Neural crest cell (in vitro differentiated cells): Measurements from ENCODE around the gene OR5K1. TPM values are rescaled to one million over a fixed set of nuclear protein-coding genes. Genes with fewer than 3 reads are reported as not detected.

ENCODE experiments used
- DNase-seq: peaks from one replicate; pipeline ENCODE4 v3.0.0; 2021; ENCODE audit warnings: low read depth, mixed read lengths, low spot score
- H3K27ac Mint-ChIP-seq: one replicate; pipeline ENCODE4 v1.8.0; 2021; ENCODE audit warnings: mild to moderate bottlenecking, mixed read lengths; ENCODE audit not compliant: unreplicated experiment
- H3K27me3 Mint-ChIP-seq: 2 replicates; pipeline ENCODE4 v1.8.0; 2021; ENCODE audit warnings: low read depth, mild to moderate bottlenecking, mixed read lengths
- H3K36me3 Mint-ChIP-seq: 2 replicates; pipeline ENCODE4 v1.8.0; 2021; ENCODE audit warnings: low read depth, mild to moderate bottlenecking, mixed read lengths
- H3K4me1 Mint-ChIP-seq: 2 replicates; pipeline ENCODE4 v1.8.0; 2021; ENCODE audit warnings: mixed read lengths
- H3K4me3 Mint-ChIP-seq: one replicate; pipeline ENCODE4 v1.8.0; 2021; ENCODE audit warnings: mild to moderate bottlenecking, mixed read lengths
- H3K9me3 Mint-ChIP-seq: 2 replicates; pipeline ENCODE4 v1.8.0; 2021; ENCODE audit warnings: mixed read lengths
- total RNA-seq: library from RNA; stranded (reverse); gene quantifications from 2 replicates; pipeline ENCODE4 v1.2.1, GENCODE V29; 2021
- TF ChIP-seq, protein P1 (sequence below): fragments of 200-600 bp; sonication (generic); conservative IDR thresholded peaks from 2 replicates; pipeline ENCODE4 v1.5.0; 2021; ENCODE audit warnings: antibody characterized with exemption, mild to moderate bottlenecking

Gene OR5K1
- total RNA-seq, 1 donor from 2014 or later: not detected

DNA sequence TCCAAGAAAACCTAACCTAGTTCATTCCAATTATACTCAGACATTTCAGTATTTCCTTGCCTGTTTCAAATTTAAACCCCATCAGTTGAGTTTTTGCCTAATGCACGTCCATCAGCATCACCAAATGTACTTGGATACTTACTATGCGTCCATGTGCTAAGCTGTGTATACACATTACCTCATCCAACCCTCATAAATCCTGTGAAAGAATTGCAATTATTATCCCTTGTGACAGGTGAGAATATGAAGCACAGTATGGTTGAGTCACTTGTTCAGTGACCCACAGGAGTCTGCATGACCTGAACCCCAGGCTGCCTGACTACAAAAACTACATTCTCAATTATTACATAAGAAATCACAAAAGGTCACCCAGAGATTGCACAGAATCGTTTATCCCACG, 37.0 kb downstream of the OR5K1 start:
- Mint-ChIP-seq H3K9me3 (no peaks in the 10 kb centered on the region), H3K36me3 (no peaks in the 10 kb centered on the region), H3K4me1 (no peaks in the 10 kb centered on the region), H3K27ac (no peak overlapping the region), H3K4me3 (no peak overlapping the region), H3K27me3 (peaks cover 3% of the 10 kb centered on the region)
- DNase-seq: no peak
- TF ChIP-seq, protein P1, sequence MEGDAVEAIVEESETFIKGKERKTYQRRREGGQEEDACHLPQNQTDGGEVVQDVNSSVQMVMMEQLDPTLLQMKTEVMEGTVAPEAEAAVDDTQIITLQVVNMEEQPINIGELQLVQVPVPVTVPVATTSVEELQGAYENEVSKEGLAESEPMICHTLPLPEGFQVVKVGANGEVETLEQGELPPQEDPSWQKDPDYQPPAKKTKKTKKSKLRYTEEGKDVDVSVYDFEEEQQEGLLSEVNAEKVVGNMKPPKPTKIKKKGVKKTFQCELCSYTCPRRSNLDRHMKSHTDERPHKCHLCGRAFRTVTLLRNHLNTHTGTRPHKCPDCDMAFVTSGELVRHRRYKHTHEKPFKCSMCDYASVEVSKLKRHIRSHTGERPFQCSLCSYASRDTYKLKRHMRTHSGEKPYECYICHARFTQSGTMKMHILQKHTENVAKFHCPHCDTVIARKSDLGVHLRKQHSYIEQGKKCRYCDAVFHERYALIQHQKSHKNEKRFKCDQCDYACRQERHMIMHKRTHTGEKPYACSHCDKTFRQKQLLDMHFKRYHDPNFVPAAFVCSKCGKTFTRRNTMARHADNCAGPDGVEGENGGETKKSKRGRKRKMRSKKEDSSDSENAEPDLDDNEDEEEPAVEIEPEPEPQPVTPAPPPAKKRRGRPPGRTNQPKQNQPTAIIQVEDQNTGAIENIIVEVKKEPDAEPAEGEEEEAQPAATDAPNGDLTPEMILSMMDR: no peak

DNA sequence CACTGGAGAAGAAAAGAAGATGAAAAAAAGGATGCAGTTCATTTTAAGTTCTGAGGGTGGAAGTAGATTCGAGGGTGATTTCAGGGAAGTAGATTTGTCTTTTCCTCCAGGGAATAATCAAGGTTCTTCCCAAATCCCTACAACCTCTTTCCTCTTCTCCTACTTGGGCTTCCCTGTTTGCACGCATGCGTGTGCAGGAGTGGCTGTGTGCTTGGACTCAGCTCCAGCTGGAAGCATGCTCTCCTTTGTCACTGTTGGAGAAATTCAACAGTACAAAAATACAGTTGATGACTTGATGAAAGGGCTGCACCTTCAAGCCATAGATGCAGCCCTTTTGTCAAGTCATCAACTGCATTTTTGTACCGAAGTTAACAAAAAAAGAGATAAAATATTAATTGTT, 38.3 kb downstream of the OR5K1 start:
- Mint-ChIP-seq H3K27ac (no peak overlapping the region), H3K4me1 (no peaks in the 10 kb centered on the region), H3K36me3 (peaks cover 2% of the 10 kb centered on the region), H3K9me3 (peaks cover 3% of the 10 kb centered on the region), H3K27me3 (no peaks in the 10 kb centered on the region), H3K4me3 (no peak overlapping the region)
- TF ChIP-seq, protein P1: no peak
- no peak for DNase-seq

DNA sequence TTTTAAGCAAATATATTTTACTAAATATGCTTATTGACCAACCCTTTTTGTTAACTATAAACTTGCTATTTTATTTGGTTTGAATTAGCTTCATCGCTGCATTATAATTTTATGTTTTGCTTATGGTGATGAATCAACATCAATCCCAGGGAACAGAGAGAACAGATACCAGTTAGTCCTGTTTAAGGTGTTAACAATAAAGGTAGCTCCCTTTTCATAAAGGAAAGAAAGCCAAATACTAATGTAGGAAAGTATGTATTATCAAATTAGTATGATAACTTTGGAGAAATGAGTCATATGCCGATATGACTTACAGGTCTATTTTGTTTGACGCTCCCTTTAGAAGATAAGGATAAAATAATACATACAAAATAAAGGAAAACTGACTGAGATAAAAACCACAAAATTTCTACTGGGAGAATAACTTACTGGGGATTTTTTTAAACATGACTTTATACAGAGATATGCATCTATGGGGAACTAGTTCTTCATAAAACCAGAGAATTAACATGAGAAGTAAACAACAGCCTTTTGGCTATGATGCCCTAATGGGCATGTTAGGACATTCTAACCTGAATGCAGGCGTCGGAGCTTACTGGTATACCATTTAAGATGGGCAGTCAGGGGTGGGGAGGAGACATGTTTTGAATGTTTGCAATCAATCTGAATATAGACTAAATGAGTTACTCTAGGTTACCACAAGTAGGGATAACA, 39.0 kb downstream of the OR5K1 start:
- Mint-ChIP-seq H3K27me3 (no peaks in the 10 kb centered on the region), H3K4me3 (no peak overlapping the region), H3K27ac (no peak overlapping the region), H3K4me1 (no peaks in the 10 kb centered on the region), H3K9me3 (peaks cover 5% of the 10 kb centered on the region), H3K36me3 (peaks cover 2% of the 10 kb centered on the region)
- DNase-seq: no peak
- TF ChIP-seq, protein P1: no peak

DNA sequence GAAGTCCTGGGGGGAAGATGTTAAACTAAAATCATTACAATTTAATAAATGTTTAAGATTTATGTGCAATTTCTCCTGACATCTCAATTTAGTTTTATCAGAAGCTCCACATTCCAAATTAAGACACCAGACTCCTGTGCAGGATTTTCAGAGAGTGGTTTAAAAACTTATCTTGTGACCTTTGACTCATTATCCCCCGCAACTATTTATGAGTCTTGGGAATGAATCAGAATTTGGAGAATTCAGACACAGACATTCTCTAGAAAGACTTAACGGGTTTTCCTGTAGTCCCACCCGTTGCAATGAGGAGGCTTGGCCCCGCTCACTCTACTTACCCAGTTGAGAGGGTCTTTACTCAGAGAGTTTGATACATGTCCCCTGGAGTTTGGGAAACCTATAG, 41.5 kb downstream of the OR5K1 start:
- Mint-ChIP-seq H3K4me3 (no peak overlapping the region), H3K9me3 (peaks cover 5% of the 10 kb centered on the region), H3K27me3 (no peaks in the 10 kb centered on the region), H3K36me3 (peaks cover 5% of the 10 kb centered on the region), H3K4me1 (no peaks in the 10 kb centered on the region), H3K27ac (no peak overlapping the region)
- TF ChIP-seq, protein P1: no peak
- no peak for DNase-seq

DNA sequence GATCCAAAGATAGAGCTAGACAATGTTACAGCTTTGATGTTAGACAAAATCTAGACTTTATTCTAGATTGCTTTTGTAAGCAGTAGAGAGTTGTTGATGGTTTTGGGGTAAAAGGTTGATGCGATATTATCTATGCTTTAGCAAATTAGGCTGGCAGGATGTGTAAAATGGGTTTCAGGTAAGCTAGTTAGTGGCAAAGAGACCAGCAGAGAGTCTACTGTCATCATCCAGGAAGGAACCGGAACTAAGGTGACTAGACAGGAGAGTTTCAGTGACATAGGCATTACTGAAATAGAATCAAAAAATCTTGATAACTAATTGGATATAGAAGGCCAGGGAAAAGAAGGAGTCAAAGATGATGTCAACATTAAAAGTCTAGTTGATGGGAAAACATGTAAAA, 45.6 kb downstream of the OR5K1 start:
- TF ChIP-seq, protein P1: no peak
- Mint-ChIP-seq H3K27ac (no peak overlapping the region), H3K4me3 (no peak overlapping the region), H3K4me1 (no peaks in the 10 kb centered on the region), H3K36me3 (peaks cover 5% of the 10 kb centered on the region), H3K27me3 (no peaks in the 10 kb centered on the region), H3K9me3 (peaks cover 5% of the 10 kb centered on the region)
- DNase-seq: no peak
